HepG2 (cell line): Measurements from ENCODE around the gene TUBG2. TPM values are rescaled to one million over a fixed set of nuclear protein-coding genes. Genes with fewer than 3 reads are reported as not detected.

Experiments
- BCL6 ChIP-seq: IDR thresholded peaks from 2 replicates; pipeline ENCODE4 v1.6.1; 2016; ENCODE audit warnings: missing genetic modification reagents, missing compliant biosample characterization
- ELF1 ChIP-seq: sonication (generic); formaldehyde crosslinking; IDR thresholded peaks from 2 replicates; pipeline ENCODE4 v1.4.0; 2020; ENCODE audit warnings: missing genetic modification reagents
- EZH2 ChIP-seq: conservative IDR thresholded peaks from 2 replicates; pipeline ENCODE4 v1.6.1; 2012; ENCODE audit warnings: mild to moderate bottlenecking, low read depth, low read length, moderate library complexity
- FOSL1 ChIP-seq: sonication (generic); formaldehyde crosslinking; IDR thresholded peaks from 2 replicates; pipeline ENCODE4 v1.9.0; 2021; ENCODE audit warnings: missing genetic modification reagents, borderline replicate concordance
- GTF2F1 ChIP-seq: fragments of 150-350 bp; IDR thresholded peaks from 2 replicates; pipeline ENCODE4 v1.6.1; 2014; ENCODE audit warnings: low read length
- HNRNPH1 ChIP-seq: fragments of 200-400 bp; formaldehyde crosslinking; optimal IDR thresholded peaks from 2 replicates; pipeline ENCODE3; 2017; ENCODE audit warnings: mild to moderate bottlenecking, low read depth, low read length
- JUN ChIP-seq: sonication (generic); formaldehyde crosslinking; IDR thresholded peaks from 2 replicates; pipeline ENCODE4 v1.4.0; 2020; ENCODE audit warnings: mild to moderate bottlenecking, missing genetic modification reagents
- SMAD1 ChIP-seq: sonication (generic); formaldehyde crosslinking; IDR thresholded peaks from 2 replicates; pipeline ENCODE4 v1.4.0; 2020; ENCODE audit warnings: missing genetic modification reagents, low read depth, mild to moderate bottlenecking, borderline replicate concordance
- TARDBP ChIP-seq: sonication (generic); formaldehyde crosslinking; IDR thresholded peaks from 2 replicates; pipeline ENCODE4 v1.8.0; 2022; ENCODE audit warnings: mild to moderate bottlenecking, missing genetic modification reagents
- TBP ChIP-seq: sonication (generic); formaldehyde crosslinking; IDR thresholded peaks from 2 replicates; pipeline ENCODE4 v1.5.0; 2020; ENCODE audit warnings: missing genetic modification reagents
- TOE1 ChIP-seq: sonication (generic); formaldehyde crosslinking; IDR thresholded peaks from 2 replicates; pipeline ENCODE4 v1.4.0; 2020; ENCODE audit warnings: mild to moderate bottlenecking, missing genetic modification reagents
- TRIM24 ChIP-seq: sonication (generic); formaldehyde crosslinking; IDR thresholded peaks from 2 replicates; pipeline ENCODE4 v1.8.0; 2022; ENCODE audit warnings: mild to moderate bottlenecking, missing genetic modification reagents
- ZBTB8A ChIP-seq: sonication (generic); formaldehyde crosslinking; IDR thresholded peaks from 2 replicates; pipeline ENCODE4 v1.4.0; 2020; ENCODE audit warnings: mild to moderate bottlenecking, low read depth, missing genetic modification reagents, borderline replicate concordance
- ZEB1 ChIP-seq: IDR thresholded peaks from 2 replicates; pipeline ENCODE4 v1.6.1; 2012; ENCODE audit warnings: mild to moderate bottlenecking, low read depth, inconsistent platforms; ENCODE audit not compliant: insufficient replicate concordance
- ZNF282 ChIP-seq: fragments of 450-650 bp; IDR thresholded peaks from 2 replicates; pipeline ENCODE4 v1.6.1; 2018; ENCODE audit not compliant: partially characterized antibody
- ZNF317 ChIP-seq: sonication (generic); formaldehyde crosslinking; IDR thresholded peaks from 2 replicates; pipeline ENCODE4 v1.5.0; 2020; ENCODE audit warnings: mild to moderate bottlenecking, missing genetic modification reagents
- ZNF432 ChIP-seq: sonication (generic); formaldehyde crosslinking; IDR thresholded peaks from 2 replicates; pipeline ENCODE4 v1.5.0; 2020; ENCODE audit warnings: missing genetic modification reagents, mild to moderate bottlenecking, borderline replicate concordance
- ZNF501 ChIP-seq: sonication (generic); formaldehyde crosslinking; IDR thresholded peaks from 2 replicates; pipeline ENCODE4 v1.5.1; 2020; ENCODE audit warnings: mild to moderate bottlenecking, moderate library complexity, missing genetic modification reagents
- ZNF530 ChIP-seq: sonication (generic); formaldehyde crosslinking; IDR thresholded peaks from 2 replicates; pipeline ENCODE4 v1.5.0; 2020; ENCODE audit warnings: low read depth, mild to moderate bottlenecking, missing genetic modification reagents
- ZNF788 ChIP-seq: sonication (generic); formaldehyde crosslinking; IDR thresholded peaks from 2 replicates; pipeline ENCODE4 v1.5.0; 2020; ENCODE audit warnings: mild to moderate bottlenecking, missing genetic modification reagents, borderline replicate concordance
- ZNF841 ChIP-seq: sonication (generic); formaldehyde crosslinking; IDR thresholded peaks from 2 replicates; pipeline ENCODE4 v1.8.1; 2023; ENCODE audit warnings: missing genetic modification reagents, borderline replicate concordance
- polyA plus RNA-seq, 8 experiments: library from polyadenylated mRNA; depleted of rRNA in 3 of 8; stranded (reverse) in 7 of 8; unstranded in 1 of 8; fragments of >200 nt; fragmentation: Illumina TruSeq in 4 of 8; extraction: Trizol in 4 of 8; gene quantifications; 2 replicates each; pipeline versions ENCODE4 v1.2.1 to v1.2.3, GENCODE V29; 2011 to 2016; ENCODE audit warnings: low read depth in 4 of 8, missing spikeins in 1 of 8, mixed read lengths in 1 of 8; ENCODE audit not compliant: insufficient read depth in 1 of 8
- total RNA-seq, 5 experiments: library from RNA; depleted of rRNA; stranded (reverse); fragments of >200 nt; fragmentation: Illumina TruSeq; extraction: Trizol; gene quantifications; 2 replicates each; pipeline ENCODE4 v1.2.3, GENCODE V29; 2016; ENCODE audit warnings: low read depth in 1 of 5
- TF ChIP-seq, protein P1 (sequence below), 2 experiments: fragments of 450-650 bp in 1 of 2; sonication (generic) in 1 of 2; formaldehyde crosslinking; IDR thresholded peaks; 2 replicates each; pipeline versions ENCODE4 v1.5.0 to v1.8.0; 2020 to 2022; ENCODE audit warnings: mild to moderate bottlenecking in 1 of 2, missing genetic modification reagents in 1 of 2
- TF ChIP-seq, protein P2 (sequence below): sonication (generic); formaldehyde crosslinking; IDR thresholded peaks from 2 replicates; pipeline ENCODE4 v1.8.1; 2023; ENCODE audit warnings: mild to moderate bottlenecking, missing genetic modification reagents
- TF ChIP-seq, protein P3 (sequence below): sonication (generic); formaldehyde crosslinking; conservative IDR thresholded peaks from 2 replicates; pipeline ENCODE4 v1.8.0; 2022; ENCODE audit warnings: mild to moderate bottlenecking, moderate library complexity, missing genetic modification reagents

Gene TUBG2
- total and polyA plus RNA-seq, 2 of the 13 experiments (the other 11 are each of a cell fraction or from before 2014, with no cell fraction given), result 16.0 to 42.3 TPM

DNA sequence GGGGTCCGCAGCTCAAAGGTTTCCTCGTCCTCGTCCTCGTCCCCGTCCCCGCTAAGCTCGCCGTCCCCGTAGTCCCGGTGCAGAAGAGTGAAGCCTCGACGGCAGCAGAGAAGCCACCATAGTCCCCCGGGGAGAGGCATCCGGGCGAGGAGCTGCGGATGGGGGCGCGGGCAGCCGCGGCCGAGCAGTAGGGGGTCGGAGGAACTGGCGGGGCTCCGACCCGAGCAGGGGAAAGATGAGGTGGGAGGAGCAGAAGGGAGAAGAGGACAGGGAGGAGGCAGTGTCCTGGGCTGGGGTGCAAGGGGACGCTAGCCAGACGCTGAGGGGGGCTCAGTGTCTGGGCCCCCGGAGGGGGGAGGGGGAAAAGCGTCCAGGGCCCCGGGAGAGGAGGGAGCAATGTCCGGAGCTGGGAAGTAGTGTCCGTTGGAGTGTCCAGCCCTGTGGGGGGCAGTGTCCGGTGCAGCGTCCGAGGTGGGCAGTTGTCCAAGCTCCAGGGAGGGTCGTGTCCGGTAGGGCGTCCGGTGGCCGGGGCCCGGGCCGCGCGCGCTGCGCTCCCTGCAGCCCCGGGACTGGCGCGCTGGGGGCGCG, 17.4 kb downstream of the TUBG2 start, which contains the start of gene PLEKHH3 (continued):
- TF ChIP-seq ZNF501 (CRISPR knock-in tag) (peak; percentile 79), FOSL1 (no peak), ZNF788 (CRISPR knock-in tag) (no peak; the same call in 1 of the 2 replicates), TOE1 (no peak), EZH2 (no peak), ELF1 (CRISPR knock-in tag) (no peak), TRIM24 (CRISPR knock-in tag) (no peak), ZNF432 (no peak), ZNF282 (no peak), JUN (CRISPR knock-in tag) (no peak), TARDBP (CRISPR knock-in tag) (0 out of 2 replicates have a peak, but pooled peaks have one; percentile 26), ZEB1 (no peak), TBP (no peak), ZNF841 (CRISPR knock-in tag) (no peak), ZNF317 (no peak; the same call in 1 of the 2 replicates), HNRNPH1 (no peak), GTF2F1 (no peak), BCL6 (no peak), SMAD1 (CRISPR knock-in tag) (no peak), ZNF530 (no peak), ZBTB8A (CRISPR knock-in tag) (no peak)
- TF ChIP-seq, protein P1, sequence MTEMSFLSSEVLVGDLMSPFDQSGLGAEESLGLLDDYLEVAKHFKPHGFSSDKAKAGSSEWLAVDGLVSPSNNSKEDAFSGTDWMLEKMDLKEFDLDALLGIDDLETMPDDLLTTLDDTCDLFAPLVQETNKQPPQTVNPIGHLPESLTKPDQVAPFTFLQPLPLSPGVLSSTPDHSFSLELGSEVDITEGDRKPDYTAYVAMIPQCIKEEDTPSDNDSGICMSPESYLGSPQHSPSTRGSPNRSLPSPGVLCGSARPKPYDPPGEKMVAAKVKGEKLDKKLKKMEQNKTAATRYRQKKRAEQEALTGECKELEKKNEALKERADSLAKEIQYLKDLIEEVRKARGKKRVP (CRISPR knock-in tag; IDR thresholded peaks at IDR 0.05), result peak in 1 of 2 experiments; percentile 21; a peak in 1 of 4 replicates
- TF ChIP-seq, protein P2, sequence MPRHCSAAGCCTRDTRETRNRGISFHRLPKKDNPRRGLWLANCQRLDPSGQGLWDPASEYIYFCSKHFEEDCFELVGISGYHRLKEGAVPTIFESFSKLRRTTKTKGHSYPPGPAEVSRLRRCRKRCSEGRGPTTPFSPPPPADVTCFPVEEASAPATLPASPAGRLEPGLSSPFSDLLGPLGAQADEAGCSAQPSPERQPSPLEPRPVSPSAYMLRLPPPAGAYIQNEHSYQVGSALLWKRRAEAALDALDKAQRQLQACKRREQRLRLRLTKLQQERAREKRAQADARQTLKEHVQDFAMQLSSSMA (CRISPR knock-in tag), result no peak
- TF ChIP-seq, protein P3, sequence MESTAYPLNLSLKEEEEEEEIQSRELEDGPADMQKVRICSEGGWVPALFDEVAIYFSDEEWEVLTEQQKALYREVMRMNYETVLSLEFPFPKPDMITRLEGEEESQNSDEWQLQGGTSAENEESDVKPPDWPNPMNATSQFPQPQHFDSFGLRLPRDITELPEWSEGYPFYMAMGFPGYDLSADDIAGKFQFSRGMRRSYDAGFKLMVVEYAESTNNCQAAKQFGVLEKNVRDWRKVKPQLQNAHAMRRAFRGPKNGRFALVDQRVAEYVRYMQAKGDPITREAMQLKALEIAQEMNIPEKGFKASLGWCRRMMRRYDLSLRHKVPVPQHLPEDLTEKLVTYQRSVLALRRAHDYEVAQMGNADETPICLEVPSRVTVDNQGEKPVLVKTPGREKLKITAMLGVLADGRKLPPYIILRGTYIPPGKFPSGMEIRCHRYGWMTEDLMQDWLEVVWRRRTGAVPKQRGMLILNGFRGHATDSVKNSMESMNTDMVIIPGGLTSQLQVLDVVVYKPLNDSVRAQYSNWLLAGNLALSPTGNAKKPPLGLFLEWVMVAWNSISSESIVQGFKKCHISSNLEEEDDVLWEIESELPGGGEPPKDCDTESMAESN (CRISPR knock-in tag), result 0 out of 2 replicates have a peak, but pooled peaks have one; percentile 40
